ENCODE measurements around the gene IER5. TPM values are rescaled to one million over a fixed set of nuclear protein-coding genes. Genes with fewer than 3 reads are reported as not detected.

IER5 gene
- total and polyA plus RNA-seq, 2 donors (not counting 1 experiment from before 2014, with no cell fraction given), result 19.1 to 42.8 TPM

- no peak overlapping the region for H3K9ac ChIP-seq (ENCODE audit: insufficient read depth, low read length)
- H3K4me2 ChIP-seq (ENCODE audit: extremely low read depth, insufficient read depth, low read length), result peak overlapping the region; percentile 68
- DNase-seq (ENCODE audit: low read depth in 2 of 2), result peak in 1 of 2 donors; percentile 56
- no peaks in the 10 kb centered on the region for H4K20me1 ChIP-seq (ENCODE audit: control insufficient read depth, extremely low read depth, insufficient read depth, low read length)
- H3K4me1 ChIP-seq (ENCODE audit: control insufficient read depth, extremely low read depth, insufficient read depth, low read length), result peaks cover 71% of the 10 kb centered on the region
- peaks cover 17% of the 10 kb centered on the region for H3K79me2 ChIP-seq (ENCODE audit: control insufficient read depth, insufficient read depth, low read length)
- H3K27me3 ChIP-seq (ENCODE audit: control insufficient read depth, insufficient read depth, low read length), result no peaks in the 10 kb centered on the region
- no peak overlapping the region for H3K4me3 ChIP-seq (replicated peaks in 1 of 4; ENCODE audit: control extremely low read depth in 1 of 4, insufficient read depth in 1 of 4, low read depth in 3 of 4, low read length in 4 of 4)
- TF ChIP-seq CTCF (conservative IDR thresholded peaks at IDR 0.05 in 1 of 2, IDR thresholded peaks at IDR 0.05 in 1 of 2; ENCODE audit: low read depth in 1 of 2, low read length in 2 of 2) (no peak), EZH2 (IDR thresholded peaks at IDR 0.05; ENCODE audit: low read length, missing control alignments) (no peak)
- peaks cover 3% of the 10 kb centered on the region for H3K36me3 ChIP-seq (ENCODE audit: control insufficient read depth, insufficient read depth, low read length)
- no peak overlapping the region for H2AFZ ChIP-seq (ENCODE audit: low read length)
- H3K9me3 ChIP-seq (ENCODE audit: control insufficient read depth, insufficient read depth, low read depth, low read length), result no peaks in the 10 kb centered on the region
- peak overlapping the region; percentile 86 for H3K27ac ChIP-seq (ENCODE audit: insufficient read depth, low read length)
Measured at GRCh38 chr1:181097242-181097641, 8.7 kb downstream of the IER5 start.

- H3K9ac ChIP-seq (ENCODE audit: insufficient read depth, low read length), result no peak overlapping the region
- peak overlapping the region; percentile 36 for H3K4me2 ChIP-seq (ENCODE audit: extremely low read depth, insufficient read depth, low read length)
- no peaks in the 10 kb centered on the region for H4K20me1 ChIP-seq (ENCODE audit: control insufficient read depth, extremely low read depth, insufficient read depth, low read length)
- no peak for TF ChIP-seq EZH2 (IDR thresholded peaks at IDR 0.05; ENCODE audit: low read length, missing control alignments)
- no peak for TF ChIP-seq CTCF (conservative IDR thresholded peaks at IDR 0.05 in 1 of 2, IDR thresholded peaks at IDR 0.05 in 1 of 2; ENCODE audit: low read depth in 1 of 2, low read length in 2 of 2)
- H3K4me1 ChIP-seq (ENCODE audit: control insufficient read depth, extremely low read depth, insufficient read depth, low read length), result peaks cover 73% of the 10 kb centered on the region
- no peaks in the 10 kb centered on the region for H3K27me3 ChIP-seq (ENCODE audit: control insufficient read depth, insufficient read depth, low read length)
- peak; percentile 62 to 81 for DNase-seq (ENCODE audit: low read depth in 2 of 2)
- no peaks in the 10 kb centered on the region for H3K36me3 ChIP-seq (ENCODE audit: control insufficient read depth, insufficient read depth, low read length)
- peak overlapping the region; percentile 67 for H3K27ac ChIP-seq (ENCODE audit: insufficient read depth, low read length)
- no peak overlapping the region for H3K4me3 ChIP-seq (replicated peaks in 1 of 4; ENCODE audit: control extremely low read depth in 1 of 4, insufficient read depth in 1 of 4, low read depth in 3 of 4, low read length in 4 of 4)
- no peaks in the 10 kb centered on the region for H3K9me3 ChIP-seq (ENCODE audit: control insufficient read depth, insufficient read depth, low read depth, low read length)
- no peak overlapping the region for H2AFZ ChIP-seq (ENCODE audit: low read length)
- H3K79me2 ChIP-seq (ENCODE audit: control insufficient read depth, insufficient read depth, low read length), result peaks cover 5% of the 10 kb centered on the region
Measured at GRCh38 chr1:181099152-181100014, 10.9 kb downstream of the IER5 start.

- Histone ChIP-seq H3K27ac (ENCODE audit: insufficient read depth, low read length) (peak overlapping the region; percentile 76), H3K4me3 (replicated peaks in 1 of 4; ENCODE audit: control extremely low read depth in 1 of 4, insufficient read depth in 1 of 4, low read depth in 3 of 4, low read length in 4 of 4) (no peak overlapping the region)
Measured at GRCh38 chr1:181100015-181100905, 11.8 kb downstream of the IER5 start.

More at GRCh38 chr1:181100015-181100905, 11.8 kb downstream of the IER5 start:
- Histone ChIP-seq H3K27me3 (ENCODE audit: control insufficient read depth, insufficient read depth, low read length) (no peaks in the 10 kb centered on the region), H3K36me3 (ENCODE audit: control insufficient read depth, insufficient read depth, low read length) (no peaks in the 10 kb centered on the region), H3K79me2 (ENCODE audit: control insufficient read depth, insufficient read depth, low read length) (peaks cover 6% of the 10 kb centered on the region), H3K9me3 (ENCODE audit: control insufficient read depth, insufficient read depth, low read depth, low read length) (no peaks in the 10 kb centered on the region), H3K9ac (ENCODE audit: insufficient read depth, low read length) (no peak overlapping the region), H4K20me1 (ENCODE audit: control insufficient read depth, extremely low read depth, insufficient read depth, low read length) (no peaks in the 10 kb centered on the region), H3K4me2 (ENCODE audit: extremely low read depth, insufficient read depth, low read length) (peak overlapping the region; percentile 41), H2AFZ (ENCODE audit: low read length) (no peak overlapping the region), H3K4me1 (ENCODE audit: control insufficient read depth, extremely low read depth, insufficient read depth, low read length) (peaks cover 66% of the 10 kb centered on the region)
- DNase-seq (ENCODE audit: low read depth in 2 of 2), result peak in 1 of 2 donors; percentile 49
- no peak for TF ChIP-seq EZH2 (IDR thresholded peaks at IDR 0.05; ENCODE audit: low read length, missing control alignments)
- no peak for TF ChIP-seq CTCF (conservative IDR thresholded peaks at IDR 0.05 in 1 of 2, IDR thresholded peaks at IDR 0.05 in 1 of 2; ENCODE audit: low read depth in 1 of 2, low read length in 2 of 2)
